ENCODE results near the gene VWA7. TPM values are rescaled to one million over a fixed set of nuclear protein-coding genes. Genes with fewer than 3 reads are reported as not detected.

Gene VWA7
- total RNA-seq, 2 donors from 2014 or later, result 6.1 to 10.1 TPM

- Histone ChIP-seq H3K36me3 (peaks cover 14% of the 10 kb centered on the region), H3K9me3 (no peaks in the 10 kb centered on the region), H3K27me3 (no peaks in the 10 kb centered on the region), H3K27ac (peak overlapping the region; percentile 86), H3K4me3 (no peak overlapping the region), H3K4me1 (peaks cover 10% of the 10 kb centered on the region), H3K9ac (ENCODE audit: low read depth in 2 of 2, low read length in 2 of 2) (peak overlapping the region; percentile 95 to 100)
- no peak for DNase-seq
- intact Hi-C loops (cut with DNase I), result no loop called here
- no peak for TF ChIP-seq CTCF (IDR thresholded peaks at IDR 0.05)
Measured at GRCh38 chr6:31733734-31734133, 43.4 kb downstream of the VWA7 start.

DNA sequence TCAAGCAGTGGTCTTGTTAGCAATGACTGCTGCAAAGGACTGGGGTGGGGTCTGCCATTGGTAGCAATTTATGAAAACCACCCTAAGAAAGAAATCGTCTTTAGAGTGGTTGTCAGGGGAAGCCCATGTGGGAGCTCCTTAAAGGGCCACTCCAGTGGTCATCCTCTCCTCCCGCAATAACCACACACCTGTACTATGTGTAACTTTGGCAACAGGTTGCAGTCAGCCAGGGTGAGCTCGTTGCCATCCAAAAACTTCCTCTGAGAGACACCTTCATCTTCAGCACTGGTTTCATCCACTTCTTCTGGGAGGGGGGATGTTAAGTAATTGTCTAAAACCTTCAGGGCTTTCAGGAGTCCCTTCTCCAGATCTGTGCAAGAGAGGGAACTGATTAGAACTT lies 45.1 kb downstream of the VWA7 start:
- TF ChIP-seq CTCF (IDR thresholded peaks at IDR 0.05), result no peak
- H3K27ac ChIP-seq, result peak overlapping the region; percentile 23
- peaks cover 13% of the 10 kb centered on the region for H3K4me1 ChIP-seq
- intact Hi-C loops (cut with DNase I), result no loop called here
- H3K36me3 ChIP-seq, result peaks cover 14% of the 10 kb centered on the region
- no peak overlapping the region for H3K4me3 ChIP-seq
- no peaks in the 10 kb centered on the region for H3K27me3 ChIP-seq
- H3K9me3 ChIP-seq, result no peaks in the 10 kb centered on the region
- peak overlapping the region in 1 of 2 donors; percentile 14 for H3K9ac ChIP-seq (ENCODE audit: low read depth in 2 of 2, low read length in 2 of 2)
- no peak for DNase-seq

DNA sequence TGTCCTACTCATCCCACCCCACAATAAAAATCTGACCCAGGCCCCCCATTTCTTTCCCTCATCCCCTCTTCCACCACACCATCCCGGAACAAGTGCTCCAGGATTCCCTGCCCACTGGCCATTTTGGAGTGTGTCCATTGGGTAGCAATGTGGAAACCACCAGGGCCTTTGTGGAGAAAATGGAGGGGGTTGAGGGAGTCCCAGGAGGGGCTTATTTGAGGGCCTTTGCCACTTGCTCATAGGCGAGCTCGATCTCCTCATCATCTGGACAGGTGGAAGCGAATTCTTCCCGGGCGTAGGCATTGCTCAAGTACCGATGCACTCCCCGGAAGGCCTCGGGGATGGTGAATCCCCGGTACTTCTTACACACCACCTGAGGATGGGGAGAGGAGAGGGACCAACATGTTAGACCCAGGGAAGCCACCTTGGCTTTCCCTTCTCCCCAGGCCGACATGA lies 46.5 kb downstream of the VWA7 start:
- DNase-seq, result no peak
- Histone ChIP-seq H3K9ac (ENCODE audit: low read depth in 2 of 2, low read length in 2 of 2) (peak overlapping the region; percentile 76 to 95), H3K4me1 (peaks cover 13% of the 10 kb centered on the region), H3K9me3 (no peaks in the 10 kb centered on the region), H3K27ac (peak overlapping the region; percentile 96), H3K4me3 (peak overlapping the region; percentile 60), H3K36me3 (peaks cover 14% of the 10 kb centered on the region), H3K27me3 (no peaks in the 10 kb centered on the region)
- no peak for TF ChIP-seq CTCF (IDR thresholded peaks at IDR 0.05)
- intact Hi-C loops (cut with DNase I), result no loop called here

GRCh38 chr6:31729979-31730630 lies 47.0 kb downstream of the VWA7 start:
- intact Hi-C loops (cut with DNase I), result no loop called here
- H3K4me1 ChIP-seq, result peaks cover 13% of the 10 kb centered on the region

GRCh38 chr6:31729515-31729978 lies 47.6 kb downstream of the VWA7 start:
- Histone ChIP-seq H3K27ac (peak overlapping the region; percentile 96), H3K4me3 (peak overlapping the region; percentile 60), H3K36me3 (peaks cover 14% of the 10 kb centered on the region), H3K9me3 (no peaks in the 10 kb centered on the region), H3K4me1 (peaks cover 13% of the 10 kb centered on the region), H3K27me3 (no peaks in the 10 kb centered on the region), H3K9ac (ENCODE audit: low read depth in 2 of 2, low read length in 2 of 2) (peak overlapping the region; percentile 76 to 95)
- TF ChIP-seq CTCF (IDR thresholded peaks at IDR 0.05), result peak; percentile 46
- intact Hi-C loops (cut with DNase I), result no loop called here
- DNase-seq, result peak; percentile 97

More at GRCh38 chr6:31729979-31730630, 47.0 kb downstream of the VWA7 start:
- Histone ChIP-seq H3K27ac (peak overlapping the region; percentile 96), H3K4me3 (peak overlapping the region; percentile 60), H3K9ac (ENCODE audit: low read depth in 2 of 2, low read length in 2 of 2) (peak overlapping the region; percentile 76 to 95), H3K36me3 (peaks cover 14% of the 10 kb centered on the region), H3K9me3 (no peaks in the 10 kb centered on the region), H3K27me3 (no peaks in the 10 kb centered on the region)
- no peak for TF ChIP-seq CTCF (IDR thresholded peaks at IDR 0.05)
- peak; percentile 92 for DNase-seq

Data from colonic mucosa (tissue), 4 donors.